Retina (tissue), 1 donor: Measurements from ENCODE around the gene RHBDF2.

Experiments used
- DNase-seq: peaks from one replicate; pipeline ENCODE4 v3.0.0-alpha.2; 2016

The RHBDF2 gene

DNA sequence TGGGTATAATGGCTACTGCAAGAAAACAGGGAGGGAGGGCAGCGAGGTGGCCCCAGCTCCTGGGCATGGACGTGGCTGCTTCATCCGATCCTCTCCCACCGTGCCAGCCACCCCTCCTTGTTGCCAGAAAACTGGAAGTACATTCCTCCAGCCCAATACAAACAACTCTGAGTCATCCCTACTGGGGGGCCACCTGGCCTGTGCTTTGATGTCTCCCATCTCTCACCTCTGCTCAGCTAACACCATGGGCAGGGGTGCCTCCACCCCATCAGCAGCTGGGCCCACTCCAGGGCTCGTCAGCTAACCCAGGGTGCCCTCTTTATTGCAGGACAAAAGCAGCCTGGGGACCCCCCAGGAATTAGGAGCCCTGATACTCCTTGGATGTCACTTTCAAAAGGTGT is 2.0 kb downstream of the RHBDF2 start:
- DNase-seq = no peak

GRCh38 chr17:76498876-76499251 is 2.4 kb downstream of the RHBDF2 start:
- no peak for DNase-seq

- DNase-seq = peak; percentile 86
These were observed 3.0 kb downstream of the RHBDF2 start for GRCh38 chr17:76497979-76498875.

- no peak for DNase-seq
These were observed 3.6 kb downstream of the RHBDF2 start for GRCh38 chr17:76497699-76497978.

DNA sequence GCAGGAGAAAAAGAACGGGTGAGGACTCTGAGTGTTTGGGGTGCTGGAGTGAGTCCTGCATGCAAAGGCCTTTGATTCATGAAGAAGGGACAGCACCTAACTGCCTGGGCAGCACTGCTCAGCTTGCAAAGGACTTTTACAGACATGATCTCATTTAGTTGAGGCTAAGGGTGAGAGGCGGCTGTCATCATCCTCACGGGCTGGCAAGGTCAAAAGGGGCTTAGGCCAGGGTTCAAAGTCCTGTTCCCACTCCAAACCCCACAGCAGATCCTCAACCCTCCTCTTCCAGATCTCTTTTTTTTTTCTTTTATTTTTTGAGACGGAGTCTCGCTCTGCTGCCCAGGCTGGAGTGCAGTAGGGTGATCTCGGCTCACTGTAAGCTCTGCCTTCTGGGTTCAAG is 4.8 kb downstream of the RHBDF2 start:
- no peak for DNase-seq

- DNase-seq = no peak
These were observed 5.4 kb downstream of the RHBDF2 start for GRCh38 chr17:76495663-76496400.

GRCh38 chr17:76493505-76494167 is 7.6 kb downstream of the RHBDF2 start:
- DNase-seq = no peak

DNA sequence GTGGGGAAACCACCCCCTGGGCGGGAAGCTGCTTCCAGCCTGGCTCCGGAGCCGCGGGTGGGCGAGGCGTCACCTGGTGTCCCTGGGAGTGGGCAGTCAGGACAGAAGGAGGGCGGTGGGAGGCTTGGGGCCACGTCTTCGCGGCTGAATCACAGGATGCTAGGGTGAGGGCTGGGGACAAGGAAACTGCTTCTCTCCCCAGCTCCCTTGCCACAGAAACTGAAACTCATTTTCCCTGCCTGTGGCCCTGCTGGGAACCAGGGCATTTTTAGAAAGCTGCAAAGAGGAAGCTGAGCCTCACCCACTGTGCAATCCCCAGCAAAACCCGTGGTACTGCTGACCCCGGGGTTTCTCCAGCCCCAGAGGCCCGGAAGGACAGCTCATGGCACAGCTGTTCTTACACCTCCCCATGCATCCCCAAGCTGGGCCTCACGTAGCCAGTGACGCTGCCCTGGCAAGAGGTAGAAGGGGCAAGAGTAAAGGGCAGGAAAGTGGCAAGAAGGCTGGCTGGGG is 8.2 kb downstream of the RHBDF2 start:
- peak; percentile 64 for DNase-seq

DNA sequence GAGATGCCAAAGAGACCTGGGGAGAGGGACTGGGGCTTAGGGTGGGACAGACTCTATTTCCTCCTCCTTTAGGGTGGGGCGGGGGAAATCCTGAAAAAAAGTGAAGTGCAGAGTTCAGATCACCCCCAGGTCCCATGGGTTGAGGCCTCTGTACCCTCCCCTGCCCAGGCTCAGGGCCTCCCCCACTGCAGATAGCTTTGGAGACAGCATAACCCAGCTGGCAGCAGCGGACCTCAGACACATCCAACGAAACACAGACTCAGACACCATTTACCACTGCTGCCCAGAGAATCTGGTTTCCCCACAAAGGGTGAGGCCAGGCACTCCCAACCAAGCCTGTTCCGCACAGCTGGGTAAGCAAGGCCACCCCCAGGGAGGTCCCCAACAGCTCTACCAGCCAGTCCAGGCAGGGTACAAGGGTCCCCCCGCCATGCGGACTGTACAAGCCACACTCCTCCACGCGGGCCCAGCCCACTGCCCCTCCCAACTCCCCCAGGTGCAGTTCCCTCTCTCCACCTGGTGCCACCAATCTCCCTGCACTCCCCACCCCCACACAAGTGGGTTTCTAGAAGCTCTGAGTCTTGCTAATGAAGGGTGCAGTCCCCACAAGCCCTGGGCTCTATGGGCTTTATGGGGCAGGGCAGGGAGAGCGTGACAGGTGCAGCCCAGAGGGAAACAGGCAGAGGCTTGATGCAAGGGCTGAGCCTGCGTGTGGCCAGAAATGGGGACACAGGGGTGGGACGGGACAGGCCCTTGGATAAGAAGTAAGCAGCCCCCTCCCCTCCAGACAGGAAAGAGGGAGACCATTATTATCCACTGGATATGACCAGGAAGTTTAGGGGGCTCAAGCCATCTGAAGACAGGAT is 8.9 kb downstream of the RHBDF2 start:
- no peak for DNase-seq

DNA sequence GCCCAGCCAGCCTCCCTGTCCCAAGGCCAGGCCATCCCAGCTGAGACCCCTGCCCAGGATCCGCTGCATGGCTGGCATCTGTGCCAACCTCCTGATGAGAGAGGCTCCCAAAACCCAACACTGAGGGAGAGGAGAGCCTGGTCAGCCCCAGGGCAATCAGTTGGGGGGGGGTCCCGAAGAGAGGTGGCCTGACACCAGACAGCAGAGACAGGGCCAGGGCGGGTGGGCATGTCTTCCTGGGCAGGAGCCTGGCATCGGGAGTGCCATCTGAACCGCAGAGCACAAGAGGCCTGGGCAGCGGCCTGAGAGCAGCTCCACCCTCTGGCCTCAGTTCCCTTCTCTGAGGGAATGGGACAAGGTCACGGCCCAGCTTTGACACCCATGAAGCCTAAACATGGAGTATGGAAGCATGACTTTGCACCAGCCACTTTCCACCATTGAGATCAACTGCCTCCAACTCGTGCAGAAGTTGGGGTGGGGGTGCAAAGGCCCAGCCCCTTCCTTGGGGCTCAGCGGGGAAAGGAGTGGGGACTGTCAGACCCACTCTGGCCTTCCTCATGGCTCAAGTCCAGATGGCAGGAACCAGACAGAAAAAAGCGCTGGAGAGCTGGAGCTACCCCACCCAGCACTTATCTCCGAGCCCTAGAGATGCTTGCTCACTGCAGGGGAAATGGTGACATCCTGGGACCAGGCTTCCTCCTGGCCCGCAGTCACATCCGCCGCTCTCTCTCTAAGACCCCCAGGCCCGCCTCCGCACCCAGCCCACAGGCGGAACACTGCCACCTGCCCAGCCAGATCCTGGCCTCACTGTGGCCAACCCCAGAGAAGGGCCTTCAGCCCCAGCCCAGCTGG is 9.7 kb downstream of the RHBDF2 start:
- DNase-seq = no peak

DNA sequence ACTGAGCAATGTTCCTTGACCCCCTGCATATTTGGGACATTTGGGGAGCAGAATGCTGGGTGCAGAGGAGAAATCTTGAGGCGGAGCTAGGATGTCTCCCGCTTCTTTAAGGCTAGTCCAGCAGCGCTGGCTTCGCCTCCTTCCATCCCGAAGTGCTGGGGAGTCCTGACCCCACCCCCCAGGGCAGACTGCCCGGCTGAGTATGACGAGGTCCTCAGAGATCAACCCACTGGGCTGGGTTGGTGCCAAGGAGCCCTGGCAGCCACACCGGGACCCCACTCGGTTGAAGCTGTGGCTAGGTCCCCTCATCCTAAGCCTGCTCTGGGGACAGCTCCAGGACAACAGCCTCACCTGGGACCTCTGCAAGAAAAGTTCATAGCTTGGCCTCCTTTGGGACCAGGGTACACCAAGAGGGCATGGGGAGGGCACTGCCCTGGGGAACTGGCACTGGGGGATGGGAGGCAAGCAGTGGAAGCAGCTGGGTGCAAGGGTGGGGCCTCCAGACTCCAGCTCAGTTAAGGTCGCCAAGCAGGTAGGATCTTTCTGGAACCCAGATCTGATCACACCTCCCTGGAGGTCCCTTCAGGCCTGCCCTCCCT is 11.0 kb downstream of the RHBDF2 start:
- DNase-seq = no peak

DNA sequence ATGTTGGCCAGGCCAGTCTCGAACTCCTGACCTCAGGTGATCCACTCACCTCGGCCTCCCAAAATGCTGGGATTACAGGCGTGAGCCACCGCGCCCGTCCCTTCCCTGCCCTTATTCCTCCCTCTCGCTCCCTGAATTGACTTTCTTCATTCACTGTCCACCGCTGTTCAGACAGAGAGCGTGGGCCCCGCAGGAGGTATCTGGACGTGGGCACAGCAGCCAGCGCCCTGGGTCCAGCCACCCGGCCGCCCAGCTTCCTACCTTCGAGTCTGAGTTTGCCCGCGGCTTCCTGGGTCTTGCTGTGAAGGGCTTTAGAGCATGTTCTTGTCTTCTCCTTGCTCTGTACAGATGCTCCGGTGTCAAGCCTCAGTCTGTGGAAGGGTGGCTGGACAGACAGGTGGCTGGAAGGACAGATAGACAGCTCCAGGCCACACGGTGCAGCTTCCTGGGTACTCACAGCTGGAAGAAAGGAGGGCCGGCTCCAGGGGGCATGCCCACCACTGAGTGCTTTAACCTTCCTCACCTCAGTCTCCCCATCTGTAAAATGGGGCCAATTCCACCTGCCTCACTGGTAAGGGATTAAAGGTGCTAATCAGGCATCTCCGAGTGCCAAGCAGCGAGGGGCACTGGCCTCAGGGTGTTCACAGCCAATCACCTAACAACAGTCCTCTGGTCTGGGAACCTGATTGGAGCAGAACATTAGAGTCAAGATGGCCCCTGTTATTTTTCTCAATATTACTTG is 13.6 kb downstream of the RHBDF2 start:
- DNase-seq = no peak

- DNase-seq = no peak
These were observed 15.7 kb downstream of the RHBDF2 start for GRCh38 chr17:76485569-76485968.

GRCh38 chr17:76484228-76484725 is 16.9 kb downstream of the RHBDF2 start:
- no peak for DNase-seq

DNA sequence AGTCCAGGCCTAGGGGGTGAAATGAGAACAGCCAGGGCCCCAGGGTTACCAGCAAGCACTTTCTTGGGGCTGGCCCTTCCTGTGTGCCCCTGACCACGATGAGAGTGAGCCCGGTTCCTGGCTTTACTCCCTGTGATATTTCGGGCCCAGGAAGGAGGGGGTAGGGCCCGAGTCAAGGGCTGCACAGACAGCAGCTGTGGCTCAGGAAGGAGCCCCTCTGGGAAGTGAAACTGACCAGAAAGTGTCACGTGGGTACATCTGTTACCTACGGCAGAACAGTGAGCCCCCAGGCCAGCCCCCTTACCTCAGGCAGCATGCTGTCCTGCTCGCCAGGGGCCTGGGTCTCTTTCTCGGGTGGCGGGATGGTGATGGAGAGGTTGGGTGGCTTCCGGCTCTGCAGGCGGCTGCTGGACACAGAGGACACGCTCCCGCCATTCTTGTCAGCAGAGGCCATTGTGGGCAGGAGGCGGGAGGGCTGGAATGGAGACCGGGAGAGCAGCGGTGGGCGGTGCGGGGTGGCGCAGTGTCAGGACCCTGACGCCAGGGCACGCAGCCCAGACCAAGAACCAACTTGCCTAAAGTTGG is 20.1 kb downstream of the RHBDF2 start:
- DNase-seq = no peak

GRCh38 chr17:76480632-76481031 is 20.6 kb downstream of the RHBDF2 start:
- DNase-seq = peak; percentile 74

GRCh38 chr17:76479515-76480060 is 21.6 kb downstream of the RHBDF2 start:
- DNase-seq = no peak

- no peak for DNase-seq
These were observed 22.3 kb downstream of the RHBDF2 start for GRCh38 chr17:76478730-76479514.

- DNase-seq = no peak
These were observed 23.1 kb downstream of the RHBDF2 start for GRCh38 chr17:76478097-76478496.
